Measurements from ENCODE around the gene FOLR2. TPM values are rescaled to one million over a fixed set of nuclear protein-coding genes. Genes with fewer than 3 reads are reported as not detected.

FOLR2 gene
- total RNA-seq, 1 experiment from 2014 or later = not detected

DNA sequence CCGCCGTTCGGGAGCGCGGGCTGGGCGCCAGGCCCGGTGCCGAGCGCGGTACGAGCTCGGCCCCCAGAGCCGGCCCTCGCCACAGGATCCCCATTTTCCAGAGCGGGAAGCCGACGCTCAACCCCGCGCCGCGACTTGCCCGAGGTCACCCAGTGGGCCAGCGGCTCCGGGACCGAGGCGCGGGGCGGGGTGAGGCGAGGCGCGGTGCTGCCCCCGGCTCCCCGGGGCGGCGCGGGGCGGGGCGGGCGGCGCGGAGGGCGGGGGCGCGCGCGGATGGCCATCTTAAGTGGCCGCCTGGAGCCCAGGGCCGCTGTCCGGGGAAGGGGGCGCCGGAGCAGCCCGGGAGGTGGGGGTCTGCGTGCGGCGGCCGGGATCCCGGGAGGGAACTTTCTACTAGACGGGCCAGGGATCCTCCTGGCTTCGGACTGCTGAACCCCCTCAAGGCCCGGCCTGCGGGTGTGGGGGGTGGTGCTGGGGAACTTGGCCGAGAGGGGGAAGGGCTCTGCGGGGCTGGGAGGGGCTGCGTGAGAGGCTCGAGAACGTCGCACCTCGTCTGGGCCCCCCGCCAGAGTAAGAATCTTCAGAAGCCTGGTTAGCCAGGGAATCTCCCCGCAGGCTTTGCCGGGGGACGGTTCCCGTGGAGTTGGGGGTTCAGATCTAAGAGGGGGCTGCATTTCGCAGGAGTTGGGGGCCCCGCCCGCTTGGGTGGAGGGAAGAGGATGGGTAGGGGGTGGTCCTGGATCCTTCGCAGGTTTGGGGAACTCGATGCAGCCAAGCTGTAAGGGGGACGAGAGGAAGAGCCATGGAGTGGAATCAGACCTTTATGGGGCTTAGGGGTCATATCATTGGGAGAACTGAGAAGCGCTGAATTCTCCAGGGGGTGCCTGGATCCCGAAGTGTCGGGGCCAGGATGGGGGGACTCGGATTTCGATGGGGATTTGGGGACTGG, 7.3 kb downstream of the FOLR2 start:
- no peaks in the 10 kb centered on the region for H3K9me3 Mint-ChIP-seq (ENCODE audit: low read depth, unreplicated experiment)
- H3K36me3 Mint-ChIP-seq (ENCODE audit: insufficient read depth, unreplicated experiment) = peaks cover 39% of the 10 kb centered on the region
- CTCF ChIA-PET = interaction anchor here (0.7 to 1.6 kb wide), 5 partner anchors 14 to 285 kb away, joined by 3 to 7 read pairs (median 5); no protein-coding TSS in a partner anchor
- peak overlapping the region; percentile 42 for H3K27ac Mint-ChIP-seq (ENCODE audit: unreplicated experiment)
- H3K4me1 Mint-ChIP-seq (ENCODE audit: low read depth, unreplicated experiment) = peaks cover 20% of the 10 kb centered on the region
- BruUV-seq (replicated peaks) = no TSS peak
- peaks cover 2% of the 10 kb centered on the region for H3K27me3 Mint-ChIP-seq (ENCODE audit: unreplicated experiment)
- peak; percentile 79 for DNase-seq
- H3K4me3 Mint-ChIP-seq (ENCODE audit: low read depth, unreplicated experiment) = peak overlapping the region; percentile 73
- TF ChIP-seq, protein P1, sequence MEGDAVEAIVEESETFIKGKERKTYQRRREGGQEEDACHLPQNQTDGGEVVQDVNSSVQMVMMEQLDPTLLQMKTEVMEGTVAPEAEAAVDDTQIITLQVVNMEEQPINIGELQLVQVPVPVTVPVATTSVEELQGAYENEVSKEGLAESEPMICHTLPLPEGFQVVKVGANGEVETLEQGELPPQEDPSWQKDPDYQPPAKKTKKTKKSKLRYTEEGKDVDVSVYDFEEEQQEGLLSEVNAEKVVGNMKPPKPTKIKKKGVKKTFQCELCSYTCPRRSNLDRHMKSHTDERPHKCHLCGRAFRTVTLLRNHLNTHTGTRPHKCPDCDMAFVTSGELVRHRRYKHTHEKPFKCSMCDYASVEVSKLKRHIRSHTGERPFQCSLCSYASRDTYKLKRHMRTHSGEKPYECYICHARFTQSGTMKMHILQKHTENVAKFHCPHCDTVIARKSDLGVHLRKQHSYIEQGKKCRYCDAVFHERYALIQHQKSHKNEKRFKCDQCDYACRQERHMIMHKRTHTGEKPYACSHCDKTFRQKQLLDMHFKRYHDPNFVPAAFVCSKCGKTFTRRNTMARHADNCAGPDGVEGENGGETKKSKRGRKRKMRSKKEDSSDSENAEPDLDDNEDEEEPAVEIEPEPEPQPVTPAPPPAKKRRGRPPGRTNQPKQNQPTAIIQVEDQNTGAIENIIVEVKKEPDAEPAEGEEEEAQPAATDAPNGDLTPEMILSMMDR (IDR thresholded peaks at IDR 0.05; ENCODE audit: unreplicated experiment) = no peak
- intact Hi-C loops (cut with micrococcal nuclease; ENCODE audit: unreplicated experiment) = loop anchor here (10.0 kb wide), 1 partner anchor 191 kb away; no protein-coding TSS in a partner anchor

GRCh38 chr11:72224564-72225410, 8.2 kb downstream of the FOLR2 start, which contains the start of gene INPPL1:
Gene INPPL1, plus strand, starts transcription at chr11:72224767. Its CDS starts 218 bp downstream, at chr11:72224985.
- peaks cover 42% of the 10 kb centered on the region for H3K36me3 Mint-ChIP-seq (ENCODE audit: insufficient read depth, unreplicated experiment)
- H3K9me3 Mint-ChIP-seq (ENCODE audit: low read depth, unreplicated experiment) = no peaks in the 10 kb centered on the region
- peaks cover 20% of the 10 kb centered on the region for H3K4me1 Mint-ChIP-seq (ENCODE audit: low read depth, unreplicated experiment)
- TF ChIP-seq, protein P1 (IDR thresholded peaks at IDR 0.05; ENCODE audit: unreplicated experiment) = no peak
- intact Hi-C loops (cut with micrococcal nuclease; ENCODE audit: unreplicated experiment) = loop anchor here (10.0 kb wide), 1 partner anchor 190 kb away; no protein-coding TSS in a partner anchor
- no peaks in the 10 kb centered on the region for H3K27me3 Mint-ChIP-seq (ENCODE audit: unreplicated experiment)
- DNase-seq = peak; percentile 48
- CTCF ChIA-PET = interaction anchor here (0.5 to 1.4 kb wide), 3 partner anchors 206 to 1152 kb away, joined by 3 to 6 read pairs (median 4); no protein-coding TSS in a partner anchor
- H3K4me3 Mint-ChIP-seq (ENCODE audit: low read depth, unreplicated experiment) = peak within 1 kb of the TSS; percentile 73
- H3K27ac Mint-ChIP-seq (ENCODE audit: unreplicated experiment) = peak within 1 kb of the TSS; percentile 70
- no TSS peak for BruUV-seq (replicated peaks)

DNA sequence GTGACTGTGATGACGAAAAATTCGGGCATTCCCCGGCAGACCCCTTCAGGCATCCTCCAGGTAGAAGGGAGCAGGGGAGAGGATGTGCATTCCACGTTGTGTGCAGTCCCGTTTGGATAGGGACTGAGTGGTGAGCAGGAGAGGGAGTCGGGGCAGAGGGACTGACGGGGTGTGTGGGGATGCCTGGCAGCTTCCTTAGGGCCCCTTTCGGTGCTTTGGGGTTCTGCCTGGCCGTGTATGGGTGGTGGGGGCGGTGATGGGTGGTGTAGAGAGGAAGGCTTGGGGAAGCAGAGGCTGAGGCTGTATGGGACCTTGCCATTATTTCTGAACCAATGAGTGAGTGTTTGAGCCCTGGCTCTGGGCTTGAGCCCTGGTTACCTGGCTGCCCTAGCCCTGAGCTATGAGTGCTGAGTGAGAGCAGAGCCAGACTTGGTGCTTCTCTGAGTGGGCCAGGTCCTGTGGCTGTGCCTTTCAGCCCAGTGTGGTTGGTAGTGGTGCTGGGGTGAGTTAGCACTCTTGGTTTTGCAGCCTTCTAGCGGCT, 8.9 kb downstream of the FOLR2 start:
- CTCF ChIA-PET = interaction anchor here (0.7 to 1.4 kb wide), 2 partner anchors 206 to 210 kb away, joined by 3 read pairs; no protein-coding TSS in a partner anchor
- no peaks in the 10 kb centered on the region for H3K9me3 Mint-ChIP-seq (ENCODE audit: low read depth, unreplicated experiment)
- peaks cover 20% of the 10 kb centered on the region for H3K4me1 Mint-ChIP-seq (ENCODE audit: low read depth, unreplicated experiment)
- peaks cover 45% of the 10 kb centered on the region for H3K36me3 Mint-ChIP-seq (ENCODE audit: insufficient read depth, unreplicated experiment)
- intact Hi-C loops (cut with micrococcal nuclease; ENCODE audit: unreplicated experiment) = loop anchor here (10.0 kb wide), 1 partner anchor 189 kb away; no protein-coding TSS in a partner anchor
- peak overlapping the region; percentile 73 for H3K4me3 Mint-ChIP-seq (ENCODE audit: low read depth, unreplicated experiment)
- peak overlapping the region; percentile 70 for H3K27ac Mint-ChIP-seq (ENCODE audit: unreplicated experiment)
- TF ChIP-seq, protein P1 (IDR thresholded peaks at IDR 0.05; ENCODE audit: unreplicated experiment) = no peak
- BruUV-seq (replicated peaks) = no TSS peak
- no peak for DNase-seq
- no peaks in the 10 kb centered on the region for H3K27me3 Mint-ChIP-seq (ENCODE audit: unreplicated experiment)

GRCh38 chr11:72226701-72227100, 10.1 kb downstream of the FOLR2 start:
- CTCF ChIA-PET = interaction anchor here (0.7 kb wide), 1 partner anchor 91 kb away, joined by 10 read pairs; no protein-coding TSS in a partner anchor
- intact Hi-C loops (cut with micrococcal nuclease; ENCODE audit: unreplicated experiment) = loop anchor here (10.0 kb wide), 1 partner anchor 188 kb away; no protein-coding TSS in a partner anchor
- H3K36me3 Mint-ChIP-seq (ENCODE audit: insufficient read depth, unreplicated experiment) = peaks cover 52% of the 10 kb centered on the region

More at GRCh38 chr11:72226701-72227100, 10.1 kb downstream of the FOLR2 start:
- H3K9me3 Mint-ChIP-seq (ENCODE audit: low read depth, unreplicated experiment) = no peaks in the 10 kb centered on the region
- BruUV-seq (replicated peaks) = no TSS peak
- no peak overlapping the region for H3K4me3 Mint-ChIP-seq (ENCODE audit: low read depth, unreplicated experiment)
- H3K4me1 Mint-ChIP-seq (ENCODE audit: low read depth, unreplicated experiment) = peaks cover 20% of the 10 kb centered on the region
- no peak overlapping the region for H3K27ac Mint-ChIP-seq (ENCODE audit: unreplicated experiment)
- no peaks in the 10 kb centered on the region for H3K27me3 Mint-ChIP-seq (ENCODE audit: unreplicated experiment)
- TF ChIP-seq, protein P1 (IDR thresholded peaks at IDR 0.05; ENCODE audit: unreplicated experiment) = no peak
- no peak for DNase-seq
